Peyer's patch (tissue), 4 donors: ENCODE measurements around the gene ZDHHC8. TPM values are rescaled to one million over a fixed set of nuclear protein-coding genes. Genes with fewer than 3 reads are reported as not detected.

Experiments
- DNase-seq, 3 donors: peaks; one replicate each; pipeline ENCODE4 v3.0.0-alpha.2; 2017 to 2019
- H3K27ac ChIP-seq, 4 donors: fragments of 200-600 bp; sonication (generic); one replicate each; pipeline ENCODE4 v1.5.1; 2016 to 2019
- H3K27me3 ChIP-seq, 2 donors: fragments of 200-600 bp; sonication (generic); one replicate each; pipeline ENCODE4 v1.5.1; 2019
- H3K36me3 ChIP-seq, 3 donors: fragments of 200-600 bp; sonication (generic); one replicate each; pipeline ENCODE4 v1.5.1; 2016 to 2019
- H3K4me1 ChIP-seq, 4 donors: fragments of 200-600 bp; sonication (generic); one replicate each; pipeline ENCODE4 v1.5.1; 2016 to 2019
- H3K4me3 ChIP-seq, 4 donors: fragments of 200-600 bp; sonication (generic); 1 replicate in 3 of 4; 2 replicates in 1 of 4; pipeline ENCODE4 v1.5.1; 2016 to 2019; ENCODE audit warnings: mild to moderate bottlenecking in 1 of 4
- H3K9me3 ChIP-seq, 4 donors: fragments of 200-600 bp; sonication (generic); one replicate each; pipeline ENCODE4 v1.5.1; 2016 to 2019; ENCODE audit warnings: mild to moderate bottlenecking in 1 of 4
- CTCF ChIP-seq, 6 experiments: fragments of 450-650 bp in 4 of 6; fragments of 200-600 bp in 2 of 6; sonication (generic) in 1 of 6; IDR thresholded peaks; one replicate each; pipeline ENCODE4 v1.5.1; 2017 to 2019; ENCODE audit warnings: antibody characterized with exemption in 6 of 6, mild to moderate bottlenecking in 3 of 6, moderate library complexity in 1 of 6
- POLR2A ChIP-seq, 2 donors: fragments of 450-650 bp; IDR thresholded peaks; one replicate each; pipeline ENCODE4 v1.5.1; 2017; ENCODE audit warnings: antibody characterized with exemption in 2 of 2, mild to moderate bottlenecking in 2 of 2, moderate library complexity in 2 of 2
- total RNA-seq, 4 donors: library from RNA; depleted of rRNA; stranded (reverse); fragments of >200 nt; gene quantifications; one replicate each; pipeline ENCODE4 v1.1.0, GENCODE V29; 2016

The ZDHHC8 gene
- total RNA-seq, 4 donors from 2014 or later, result 4.1 to 37.0 (median 22.6) TPM

GRCh38 chr22:20192293-20192971 lies 60.8 kb downstream of the ZDHHC8 start:
- H3K4me1 ChIP-seq, result no peaks in the 10 kb centered on the region
- H3K27ac ChIP-seq, result no peak overlapping the region
- H3K4me3 ChIP-seq, result no peak overlapping the region
- no peaks in the 10 kb centered on the region for H3K9me3 ChIP-seq
- H3K36me3 ChIP-seq, result no peaks in the 10 kb centered on the region
- TF ChIP-seq CTCF (IDR thresholded peaks at IDR 0.05), result no peak
- TF ChIP-seq POLR2A (IDR thresholded peaks at IDR 0.05), result no peak
- DNase-seq, result no peak
- H3K27me3 ChIP-seq, result no peaks in the 10 kb centered on the region

GRCh38 chr22:20192972-20193760 lies 61.6 kb downstream of the ZDHHC8 start:
- no peaks in the 10 kb centered on the region for H3K27me3 ChIP-seq
- no peaks in the 10 kb centered on the region for H3K4me1 ChIP-seq
- TF ChIP-seq CTCF (IDR thresholded peaks at IDR 0.05), result no peak
- no peak for TF ChIP-seq POLR2A (IDR thresholded peaks at IDR 0.05)
- no peak overlapping the region for H3K4me3 ChIP-seq
- DNase-seq, result no peak
- H3K27ac ChIP-seq, result no peak overlapping the region
- no peaks in the 10 kb centered on the region for H3K9me3 ChIP-seq
- no peaks in the 10 kb centered on the region for H3K36me3 ChIP-seq

GRCh38 chr22:20193761-20194494 lies 62.3 kb downstream of the ZDHHC8 start:
- no peaks in the 10 kb centered on the region for H3K27me3 ChIP-seq
- no peaks in the 10 kb centered on the region for H3K36me3 ChIP-seq
- no peaks in the 10 kb centered on the region for H3K4me1 ChIP-seq
- no peak overlapping the region for H3K27ac ChIP-seq
- TF ChIP-seq CTCF (IDR thresholded peaks at IDR 0.05) (no peak), POLR2A (IDR thresholded peaks at IDR 0.05) (no peak)
- no peak overlapping the region for H3K4me3 ChIP-seq
- H3K9me3 ChIP-seq, result no peaks in the 10 kb centered on the region
- DNase-seq, result no peak

- H3K9me3 ChIP-seq, result no peaks in the 10 kb centered on the region
- no peaks in the 10 kb centered on the region for H3K36me3 ChIP-seq
- H3K4me1 ChIP-seq, result no peaks in the 10 kb centered on the region
- no peaks in the 10 kb centered on the region for H3K27me3 ChIP-seq
- H3K4me3 ChIP-seq, result no peak overlapping the region
- TF ChIP-seq CTCF (IDR thresholded peaks at IDR 0.05), result no peak
- TF ChIP-seq POLR2A (IDR thresholded peaks at IDR 0.05), result no peak
- DNase-seq, result no peak
- H3K27ac ChIP-seq, result no peak overlapping the region
Observed at GRCh38 chr22:20194681-20195593, 63.3 kb downstream of the ZDHHC8 start.
